Measurements from ENCODE around the gene POGZ.
"Not testable (repeated sequence)": the region's sequence is repeated elsewhere in the genome, so short reads cannot be mapped to it uniquely, and the experiment has no call there.

The POGZ gene

DNA sequence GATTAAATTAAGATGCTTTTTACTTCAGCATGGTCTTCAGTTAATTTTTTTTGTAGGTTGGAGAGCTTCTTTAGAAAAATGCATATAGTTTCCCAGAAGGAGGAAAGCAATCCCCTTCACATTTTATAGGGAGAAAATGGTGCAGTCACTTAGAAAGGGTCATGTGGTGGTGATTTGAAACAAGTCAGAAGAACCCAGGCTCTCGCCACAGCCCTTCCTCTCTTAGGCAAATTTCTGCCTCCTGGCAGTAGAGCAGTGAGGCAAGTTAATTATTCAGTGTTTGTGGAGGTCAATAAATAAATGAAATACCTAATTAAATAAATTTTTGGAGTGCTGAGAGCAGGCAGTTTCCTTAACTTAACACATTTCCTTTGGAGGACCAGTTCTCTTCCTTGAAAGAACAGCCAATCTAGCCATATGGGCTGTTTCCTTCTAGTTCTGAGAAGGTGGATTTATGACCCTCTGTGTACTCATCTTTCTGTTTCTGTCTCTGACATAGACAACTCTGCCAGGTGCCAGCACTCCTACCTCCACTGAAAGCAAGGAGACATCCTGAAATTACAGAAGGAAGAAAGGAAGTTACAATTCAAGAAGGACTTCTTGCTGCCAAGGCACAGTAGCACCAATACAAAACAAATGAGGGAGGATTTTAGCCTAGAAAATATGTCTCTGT lies 19.0 kb upstream of the POGZ start:
- DNase-seq (ENCODE audit: low read depth, low spot score): no peak

DNA sequence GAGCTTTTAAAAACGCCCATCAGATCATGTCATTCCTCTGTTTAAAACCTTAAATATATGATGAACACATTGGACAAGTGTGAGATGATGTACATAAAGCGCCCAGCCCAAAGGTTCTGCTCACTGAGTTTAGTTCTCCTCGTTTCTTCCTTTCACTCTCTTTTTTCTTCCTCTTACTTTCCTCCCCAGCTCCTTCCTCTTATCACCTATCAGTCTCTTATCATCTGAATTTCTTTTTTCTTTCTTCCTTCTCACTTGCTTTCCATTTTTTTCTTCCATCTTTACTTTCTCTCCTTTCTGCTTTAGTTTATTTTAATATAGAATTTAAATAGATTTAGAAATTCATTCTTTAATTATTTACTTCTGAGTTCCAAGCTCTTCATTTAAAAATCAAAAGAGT lies 17.8 kb upstream of the POGZ start:
- DNase-seq (ENCODE audit: low read depth, low spot score): no peak

GRCh38 chr1:151476083-151476482 lies 16.8 kb upstream of the POGZ start:
- no peak for DNase-seq (ENCODE audit: low read depth, low spot score)

DNA sequence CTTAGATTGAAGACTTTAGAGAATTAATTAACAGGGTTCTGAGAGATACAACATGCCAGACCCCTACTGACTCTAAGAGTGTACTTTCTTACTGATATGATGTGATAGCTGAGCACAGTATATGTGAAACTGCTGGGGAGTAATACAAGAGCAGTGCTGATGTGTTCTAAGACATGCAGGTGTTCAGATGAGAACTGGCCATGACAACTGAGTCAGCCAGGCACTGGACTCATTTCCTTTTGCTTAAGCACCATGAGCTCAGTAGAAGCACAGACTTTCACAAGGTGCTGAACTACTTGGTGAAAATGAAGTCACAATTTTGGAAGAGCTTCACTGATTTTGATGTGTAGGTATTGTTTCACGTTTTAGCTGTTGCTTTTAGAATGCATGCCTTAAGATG lies 15.9 kb upstream of the POGZ start:
- DNase-seq (ENCODE audit: low read depth, low spot score): no peak

GRCh38 chr1:151474745-151475144 lies 15.5 kb upstream of the POGZ start:
- no peak for DNase-seq (ENCODE audit: low read depth, low spot score)

GRCh38 chr1:151472856-151473731 lies 13.8 kb upstream of the POGZ start:
- DNase-seq (ENCODE audit: low read depth, low spot score): no peak

- DNase-seq (ENCODE audit: low read depth, low spot score): no peak
These were observed 5.7 kb upstream of the POGZ start for GRCh38 chr1:151465026-151465425.

DNA sequence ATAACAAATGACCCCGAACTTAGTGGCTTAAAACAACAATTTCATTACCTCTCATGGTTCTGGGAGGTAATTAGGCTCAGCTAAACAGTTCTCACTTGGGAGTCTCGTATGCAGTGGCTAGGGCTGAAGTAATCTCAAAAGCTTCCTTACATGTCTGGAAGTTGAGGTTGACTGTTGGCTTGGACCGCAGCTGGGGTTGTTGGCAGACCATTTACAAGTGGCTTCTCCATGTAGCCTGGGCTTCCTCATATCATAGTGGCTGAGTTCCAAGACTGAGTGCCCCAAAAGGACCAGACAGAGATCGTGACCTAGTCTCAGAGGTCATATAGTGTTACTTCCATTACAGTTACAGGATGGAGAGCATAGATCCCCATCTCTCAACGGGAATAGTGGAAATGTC lies 2.4 kb upstream of the POGZ start:
- no peak for DNase-seq (ENCODE audit: low read depth, low spot score)

DNA sequence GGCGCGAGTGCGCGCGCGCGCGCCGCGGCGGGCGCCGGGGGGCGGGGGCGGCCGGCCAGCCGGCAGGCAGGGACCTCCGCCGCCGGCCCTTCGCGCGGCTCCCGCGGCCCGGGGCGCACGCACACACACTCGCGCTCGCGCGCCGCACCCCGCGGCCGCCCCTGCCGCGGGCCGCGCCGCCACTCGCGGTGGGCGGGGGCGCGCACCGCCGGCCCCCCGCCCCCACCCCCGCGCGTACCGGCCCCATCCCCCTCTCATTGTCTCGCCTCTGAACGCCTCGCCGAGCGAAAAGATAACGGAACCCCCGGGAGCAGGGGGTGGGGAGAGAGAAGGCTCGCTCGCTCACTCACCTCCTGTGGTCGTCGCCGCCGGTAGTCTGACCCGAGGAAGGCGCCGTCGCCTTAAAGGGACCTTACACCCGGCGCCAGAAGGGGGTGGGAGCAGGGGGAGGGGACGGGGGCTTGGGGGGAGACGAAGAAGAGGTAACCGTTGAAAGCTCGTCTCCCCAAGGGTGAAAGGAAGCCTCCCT lies 428 bp downstream of the POGZ start:
- no peak for DNase-seq (ENCODE audit: low read depth, low spot score)

DNA sequence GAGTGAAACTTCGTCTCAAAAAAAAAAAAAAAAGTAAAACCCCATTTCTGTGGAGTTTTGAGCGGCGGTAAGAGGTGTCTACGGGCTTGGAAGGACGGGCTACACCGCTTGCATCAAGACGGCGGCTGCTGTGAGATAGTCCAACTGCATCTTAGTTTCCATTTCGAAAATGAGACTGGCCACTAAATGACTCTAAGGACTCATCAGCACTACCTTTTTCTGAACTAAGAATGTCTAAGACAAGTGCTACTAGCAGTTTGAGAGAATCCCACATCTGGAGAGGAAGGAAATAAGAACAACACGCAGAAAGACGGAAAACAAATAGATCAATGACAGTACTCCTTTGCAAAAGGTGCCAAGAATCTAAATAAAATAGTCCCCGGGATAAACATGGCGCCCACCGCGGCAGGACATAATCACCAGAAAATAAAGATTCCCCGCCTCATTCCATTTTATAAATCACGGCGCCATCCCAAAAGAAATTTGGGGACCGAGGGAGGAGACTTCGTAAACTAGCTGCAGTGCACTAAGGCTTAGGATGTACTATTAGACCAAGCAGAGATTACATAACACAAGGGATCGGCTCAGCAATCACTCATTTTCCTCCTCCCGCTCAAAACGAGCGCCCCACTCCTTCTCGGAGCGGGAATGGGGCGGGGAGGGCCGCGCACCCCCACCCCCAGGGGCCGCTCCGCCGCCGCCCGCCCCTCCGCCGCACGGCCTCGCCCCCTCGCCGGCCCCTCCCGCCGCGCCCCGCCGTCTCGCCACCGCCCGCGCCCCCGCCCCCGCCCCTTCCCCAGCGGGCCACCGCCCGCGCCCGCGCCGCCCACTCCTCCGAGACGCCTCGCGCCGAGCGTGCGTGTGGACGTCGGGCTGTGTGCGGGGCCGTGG lies 1.1 kb downstream of the POGZ start:
- no peak for DNase-seq (ENCODE audit: low read depth, low spot score)

GRCh38 chr1:151455966-151456365 lies 3.3 kb downstream of the POGZ start:
- no peak for DNase-seq (ENCODE audit: low read depth, low spot score)

- no peak for DNase-seq (ENCODE audit: low read depth, low spot score)
These were observed 4.1 kb downstream of the POGZ start for GRCh38 chr1:151455231-151455630.

DNA sequence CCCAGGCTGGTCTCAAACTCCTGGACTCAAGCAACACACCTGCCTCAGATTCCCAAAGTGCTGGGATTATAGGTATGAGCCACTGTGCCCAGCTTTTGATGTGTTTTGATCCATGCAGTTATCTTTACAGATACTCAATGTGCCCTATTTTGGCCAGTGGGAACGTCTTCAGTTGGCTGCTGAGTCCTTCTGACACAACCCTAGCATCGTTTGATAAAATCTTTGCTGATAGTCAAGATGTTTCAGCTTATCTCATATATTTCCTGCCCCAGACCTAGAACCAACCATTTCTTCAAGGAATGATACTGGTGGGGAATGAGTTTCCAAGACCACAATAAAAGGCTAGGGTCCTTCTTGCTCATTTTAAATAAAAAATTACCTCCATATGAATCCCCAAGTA lies 11.6 kb downstream of the POGZ start:
- DNase-seq (ENCODE audit: low read depth, low spot score): no peak

DNA sequence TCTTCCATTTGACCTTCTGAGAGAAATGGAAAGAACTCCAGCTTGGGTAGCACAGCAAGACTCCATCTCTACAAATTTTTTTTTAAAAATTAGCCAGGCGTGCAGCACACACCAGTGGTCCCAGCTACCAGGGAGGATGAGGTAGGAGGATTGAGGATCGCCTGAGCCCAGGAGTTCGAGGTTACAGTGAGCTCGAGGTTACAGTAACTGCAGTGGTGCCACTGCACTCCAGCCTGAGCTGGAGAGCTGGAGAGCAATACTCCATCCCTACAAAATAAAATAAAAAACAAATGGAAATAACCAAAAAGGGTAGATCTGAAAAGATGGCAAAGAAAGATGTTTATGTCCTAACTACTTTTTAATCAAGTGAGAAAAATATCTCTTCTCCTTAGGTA lies 14.5 kb downstream of the POGZ start:
- DNase-seq (ENCODE audit: low read depth, low spot score): no peak

GRCh38 chr1:151443846-151444782 lies 15.2 kb downstream of the POGZ start:
- no peak for DNase-seq (ENCODE audit: low read depth, low spot score)

DNA sequence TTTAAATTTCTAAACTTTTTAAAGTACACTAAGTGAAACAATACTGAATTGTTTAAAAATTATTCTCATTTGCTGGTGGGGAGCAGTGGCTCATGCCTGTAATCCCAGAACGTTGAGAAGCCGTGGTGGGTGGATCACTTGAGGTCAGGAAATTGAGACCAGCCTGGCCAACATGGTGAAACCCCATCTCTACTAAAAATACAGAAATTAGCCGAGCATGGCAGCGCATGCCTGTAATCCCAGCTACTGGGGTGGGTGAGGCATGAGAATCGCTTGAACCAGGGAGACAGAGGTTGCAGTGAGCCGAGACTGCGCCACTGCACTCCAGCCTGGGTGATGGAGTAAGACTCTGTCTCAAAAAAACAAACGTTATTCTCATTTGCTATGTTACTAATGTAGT lies 21.9 kb downstream of the POGZ start:
- DNase-seq (ENCODE audit: low read depth, low spot score): not testable (repeated sequence)

DNA sequence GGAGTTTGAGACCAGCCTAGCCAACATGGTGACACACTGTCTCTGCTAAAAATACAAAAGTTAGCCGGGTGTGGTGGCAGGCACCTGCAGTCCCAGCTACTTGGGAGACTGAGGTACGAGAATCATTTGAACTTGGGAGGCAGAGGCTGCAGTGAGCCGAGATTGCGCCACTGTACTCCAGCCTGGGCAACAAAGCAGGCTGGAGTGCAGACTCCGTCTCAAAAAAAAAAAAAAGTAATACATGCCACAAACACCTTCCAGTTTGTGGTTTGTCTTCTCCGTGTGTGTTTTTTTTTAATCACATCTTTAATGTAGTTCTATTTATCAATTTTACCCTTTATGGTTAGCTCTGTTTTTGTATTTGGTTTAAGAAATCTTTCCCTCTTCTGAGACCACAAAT lies 22.3 kb downstream of the POGZ start:
- no peak for DNase-seq (ENCODE audit: low read depth, low spot score)

- no peak for DNase-seq (ENCODE audit: low read depth, low spot score)
These were observed 24.1 kb downstream of the POGZ start for GRCh38 chr1:151435174-151435573.

DNA sequence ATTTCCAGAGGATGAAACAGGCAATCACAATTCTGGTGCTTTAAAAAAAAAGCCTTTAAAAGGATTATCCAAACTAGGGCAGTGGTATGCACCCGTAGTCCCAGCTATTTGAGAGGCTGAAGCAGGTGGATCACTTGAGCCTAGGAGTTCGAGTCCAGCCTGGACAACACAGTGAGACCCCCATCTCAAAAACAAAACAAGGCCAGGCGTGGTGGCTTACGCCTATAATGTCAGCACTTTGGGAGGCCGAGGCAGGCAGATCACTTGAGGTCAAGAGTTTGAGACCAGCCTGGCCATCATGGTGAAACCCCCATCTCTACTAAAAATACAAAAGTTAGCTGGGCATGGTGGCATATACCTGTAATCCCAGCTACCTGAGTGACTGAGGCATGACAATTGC lies 25.5 kb downstream of the POGZ start:
- DNase-seq (ENCODE audit: low read depth, low spot score): not testable (repeated sequence)

- no peak for DNase-seq (ENCODE audit: low read depth, low spot score)
These were observed 31.2 kb downstream of the POGZ start for GRCh38 chr1:151428068-151428467.

GRCh38 chr1:151425103-151425502 lies 34.2 kb downstream of the POGZ start:
- DNase-seq (ENCODE audit: low read depth, low spot score): no peak

All from iPS DF 19.7 (cell line).